COR-L47 (cell line): ENCODE data around the gene NKX6-1.

Experiments used
- DNase-seq: peaks from one replicate; lab custom pipeline; 2025; lab: John Stamatoyannopoulos, UW

The NKX6-1 gene

GRCh38 chr4:84477738-84478137 is 21.4 kb downstream of the NKX6-1 start:
- no peak for DNase-seq

- no peak for DNase-seq
Observed at GRCh38 chr4:84474107-84474506, 25.0 kb downstream of the NKX6-1 start.

- no peak for DNase-seq
Observed at GRCh38 chr4:84472154-84472553, 26.9 kb downstream of the NKX6-1 start.

GRCh38 chr4:84470204-84470785 is 28.8 kb downstream of the NKX6-1 start:
- DNase-seq, result no peak

GRCh38 chr4:84467601-84468000 is 31.5 kb downstream of the NKX6-1 start:
- DNase-seq, result no peak

GRCh38 chr4:84459783-84460182 is 39.3 kb downstream of the NKX6-1 start:
- no peak for DNase-seq

GRCh38 chr4:84456157-84456556 is 42.9 kb downstream of the NKX6-1 start:
- no peak for DNase-seq

- no peak for DNase-seq
Observed at GRCh38 chr4:84455697-84456096, 43.4 kb downstream of the NKX6-1 start.

GRCh38 chr4:84451546-84451945 is 47.5 kb downstream of the NKX6-1 start:
- no peak for DNase-seq

- DNase-seq, result no peak
Observed at GRCh38 chr4:84443523-84443922, 55.6 kb downstream of the NKX6-1 start.

- DNase-seq, result no peak
Observed at GRCh38 chr4:84442778-84443177, 56.3 kb downstream of the NKX6-1 start.
